Stimulated activated CD4-positive, alpha-beta T cell treated with anti-CD3 and anti-CD28 coated beads, TNF-alpha, amount 100 ng/mL, for 4 hours (primary cell): Measurements from ENCODE around the gene DIABLO.
A peak's percentile ranks its signal among the peaks of the same experiment; 100 is the strongest.
"Not testable (repeated sequence)": the region's sequence is repeated elsewhere in the genome, so short reads cannot be mapped to it uniquely, and the experiment has no call there.

ENCODE experiments used
- DNase-seq, 3 experiments: peaks; one replicate each; pipeline ENCODE4 v3.0.0-alpha.2; 2020; ENCODE audit warnings: low read depth in 3 of 3

The DIABLO gene

GRCh38 chr12:122225683-122226365 is at the start of gene DIABLO:
Gene DIABLO, minus strand, starts transcription at chr12:122226052. Its CDS starts 38 bp downstream, at chr12:122226014.
- peak; percentile 99 to 100 (median 100) for DNase-seq

- DNase-seq, result no peak
Measured at GRCh38 chr12:122275459-122275858, 49.6 kb upstream of the DIABLO start.

GRCh38 chr12:122266230-122266901 is 40.5 kb upstream of the DIABLO start, which contains the start of gene VPS33A:
Gene VPS33A, minus strand, starts transcription at chr12:122266494. Its CDS starts 86 bp downstream, at chr12:122266408.
- peak; percentile 82 to 88 (median 85) for DNase-seq

- peak in 1 of 3 experiments; percentile 26 for DNase-seq
Measured at GRCh38 chr12:122265886-122266229, 40.0 kb upstream of the DIABLO start.

GRCh38 chr12:122265476-122265875 is 39.6 kb upstream of the DIABLO start:
- no peak for DNase-seq

- DNase-seq, result not testable (repeated sequence)
Measured at GRCh38 chr12:122260735-122261134, 34.9 kb upstream of the DIABLO start.

GRCh38 chr12:122258939-122259338 is 33.1 kb upstream of the DIABLO start:
- not testable (repeated sequence) for DNase-seq

- not testable (repeated sequence) for DNase-seq
Measured at GRCh38 chr12:122258462-122258861, 32.6 kb upstream of the DIABLO start.

- no peak for DNase-seq
Measured at GRCh38 chr12:122250536-122250935, 24.7 kb upstream of the DIABLO start.

GRCh38 chr12:122250047-122250446 is 24.2 kb upstream of the DIABLO start:
- no peak for DNase-seq

GRCh38 chr12:122245553-122245952 is 19.7 kb upstream of the DIABLO start:
- no peak for DNase-seq

GRCh38 chr12:122244565-122245371 is 18.9 kb upstream of the DIABLO start:
- no peak for DNase-seq

- DNase-seq, result no peak
Measured at GRCh38 chr12:122243965-122244364, 18.1 kb upstream of the DIABLO start.

- no peak for DNase-seq
Measured at GRCh38 chr12:122238861-122239260, 13.0 kb upstream of the DIABLO start.

- DNase-seq, result no peak
Measured at GRCh38 chr12:122235741-122236140, 9.9 kb upstream of the DIABLO start.

GRCh38 chr12:122232691-122233090 is 6.8 kb upstream of the DIABLO start:
- DNase-seq, result no peak

- DNase-seq, result no peak
Measured at GRCh38 chr12:122230798-122231197, 4.9 kb upstream of the DIABLO start.

GRCh38 chr12:122228092-122228491 is 2.2 kb upstream of the DIABLO start:
- DNase-seq, result no peak

- DNase-seq, result no peak
Measured at GRCh38 chr12:122227341-122227740, 1.5 kb upstream of the DIABLO start.

GRCh38 chr12:122226366-122227125 is 694 bp upstream of the DIABLO start:
- no peak for DNase-seq

- no peak for DNase-seq
Measured at GRCh38 chr12:122216445-122216844, 9.4 kb downstream of the DIABLO start.

GRCh38 chr12:122215771-122216170 is 10.1 kb downstream of the DIABLO start:
- no peak for DNase-seq
